Measurements from ENCODE around the gene MZT2B. TPM values are rescaled to one million over a fixed set of nuclear protein-coding genes. Genes with fewer than 3 reads are reported as not detected.
"Not testable (repeated sequence)": the region's sequence is repeated elsewhere in the genome, so short reads cannot be mapped to it uniquely, and the experiment has no call there.

Gene MZT2B
- total RNA-seq, 1 donor from 2014 or later, result 152 TPM

GRCh38 chr2:130181325-130181879 lies 660 bp upstream of the MZT2B start, which contains the start of gene SMPD4:
Gene SMPD4 (minus strand): TSS chr2:130181602. CDS start chr2:130176592, 5,010 bp downstream.
- Mint-ChIP-seq H3K9me3 (ENCODE audit: unreplicated experiment) (no peaks in the 10 kb centered on the region), H3K4me3 (ENCODE audit: unreplicated experiment) (peak within 1 kb of the TSS; percentile 97), H3K4me1 (ENCODE audit: unreplicated experiment) (peaks cover 4% of the 10 kb centered on the region), H3K36me3 (ENCODE audit: low read depth, unreplicated experiment) (no peaks in the 10 kb centered on the region), H3K27me3 (ENCODE audit: unreplicated experiment) (peaks cover 5% of the 10 kb centered on the region), H3K27ac (ENCODE audit: unreplicated experiment) (peak within 1 kb of the TSS; percentile 91)
- no peak for TF ChIP-seq CTCF (IDR thresholded peaks at IDR 0.05; ENCODE audit: unreplicated experiment)
- DNase-seq (ENCODE audit: low spot score), result peak; percentile 98

- H3K36me3 Mint-ChIP-seq (ENCODE audit: low read depth, unreplicated experiment); H3K27ac Mint-ChIP-seq (ENCODE audit: unreplicated experiment); H3K4me1 Mint-ChIP-seq (ENCODE audit: unreplicated experiment); H3K27me3 Mint-ChIP-seq (ENCODE audit: unreplicated experiment); H3K9me3 Mint-ChIP-seq (ENCODE audit: unreplicated experiment); DNase-seq (ENCODE audit: low spot score): not testable (repeated sequence)
- H3K4me3 Mint-ChIP-seq (ENCODE audit: unreplicated experiment), result peak overlapping the region; percentile 71
Observed at GRCh38 chr2:130182826-130183511, 907 bp downstream of the MZT2B start.

- H3K36me3 Mint-ChIP-seq (ENCODE audit: low read depth, unreplicated experiment), result no peaks in the 10 kb centered on the region
- no peaks in the 10 kb centered on the region for H3K9me3 Mint-ChIP-seq (ENCODE audit: unreplicated experiment)
- DNase-seq (ENCODE audit: low spot score), result no peak
- H3K27me3 Mint-ChIP-seq (ENCODE audit: unreplicated experiment), result peaks cover 5% of the 10 kb centered on the region
- H3K4me3 Mint-ChIP-seq (ENCODE audit: unreplicated experiment), result no peak overlapping the region
- no peak for TF ChIP-seq CTCF (IDR thresholded peaks at IDR 0.05; ENCODE audit: unreplicated experiment)
- peaks cover 4% of the 10 kb centered on the region for H3K4me1 Mint-ChIP-seq (ENCODE audit: unreplicated experiment)
- no peak overlapping the region for H3K27ac Mint-ChIP-seq (ENCODE audit: unreplicated experiment)
Observed at GRCh38 chr2:130183512-130184373, 1.7 kb downstream of the MZT2B start.

- no peak overlapping the region for H3K4me3 Mint-ChIP-seq (ENCODE audit: unreplicated experiment)
- peaks cover 5% of the 10 kb centered on the region for H3K27me3 Mint-ChIP-seq (ENCODE audit: unreplicated experiment)
- no peak for DNase-seq (ENCODE audit: low spot score)
- no peak for TF ChIP-seq CTCF (IDR thresholded peaks at IDR 0.05; ENCODE audit: unreplicated experiment)
- H3K9me3 Mint-ChIP-seq (ENCODE audit: unreplicated experiment), result no peaks in the 10 kb centered on the region
- peaks cover 4% of the 10 kb centered on the region for H3K4me1 Mint-ChIP-seq (ENCODE audit: unreplicated experiment)
- H3K36me3 Mint-ChIP-seq (ENCODE audit: low read depth, unreplicated experiment), result no peaks in the 10 kb centered on the region
- H3K27ac Mint-ChIP-seq (ENCODE audit: unreplicated experiment), result no peak overlapping the region
Observed at GRCh38 chr2:130185436-130185835, 3.4 kb downstream of the MZT2B start.

- no peak for TF ChIP-seq CTCF (IDR thresholded peaks at IDR 0.05; ENCODE audit: unreplicated experiment)
- no peak for DNase-seq (ENCODE audit: low spot score)
- no peak overlapping the region for H3K4me3 Mint-ChIP-seq (ENCODE audit: unreplicated experiment)
- no peaks in the 10 kb centered on the region for H3K36me3 Mint-ChIP-seq (ENCODE audit: low read depth, unreplicated experiment)
- H3K4me1 Mint-ChIP-seq (ENCODE audit: unreplicated experiment), result peaks cover 2% of the 10 kb centered on the region
- peaks cover 5% of the 10 kb centered on the region for H3K27me3 Mint-ChIP-seq (ENCODE audit: unreplicated experiment)
- H3K27ac Mint-ChIP-seq (ENCODE audit: unreplicated experiment), result no peak overlapping the region
- no peaks in the 10 kb centered on the region for H3K9me3 Mint-ChIP-seq (ENCODE audit: unreplicated experiment)
Observed at GRCh38 chr2:130185896-130186295, 3.8 kb downstream of the MZT2B start.

All from endothelial cell (in vitro differentiated cells).